NCI-H2227 treated with DMSO at 0.1 percent for 48 hours (cell line): Measurements from ENCODE around the gene SUFU.
A peak's percentile ranks its signal among the peaks of the same experiment; 100 is the strongest.

ENCODE experiments used
- DNase-seq: peaks from one replicate; lab custom pipeline; 2025; lab: John Stamatoyannopoulos, UW

The SUFU gene

GRCh38 chr10:102674566-102674965 lies 170.8 kb downstream of the SUFU start:
- no peak for DNase-seq

DNA sequence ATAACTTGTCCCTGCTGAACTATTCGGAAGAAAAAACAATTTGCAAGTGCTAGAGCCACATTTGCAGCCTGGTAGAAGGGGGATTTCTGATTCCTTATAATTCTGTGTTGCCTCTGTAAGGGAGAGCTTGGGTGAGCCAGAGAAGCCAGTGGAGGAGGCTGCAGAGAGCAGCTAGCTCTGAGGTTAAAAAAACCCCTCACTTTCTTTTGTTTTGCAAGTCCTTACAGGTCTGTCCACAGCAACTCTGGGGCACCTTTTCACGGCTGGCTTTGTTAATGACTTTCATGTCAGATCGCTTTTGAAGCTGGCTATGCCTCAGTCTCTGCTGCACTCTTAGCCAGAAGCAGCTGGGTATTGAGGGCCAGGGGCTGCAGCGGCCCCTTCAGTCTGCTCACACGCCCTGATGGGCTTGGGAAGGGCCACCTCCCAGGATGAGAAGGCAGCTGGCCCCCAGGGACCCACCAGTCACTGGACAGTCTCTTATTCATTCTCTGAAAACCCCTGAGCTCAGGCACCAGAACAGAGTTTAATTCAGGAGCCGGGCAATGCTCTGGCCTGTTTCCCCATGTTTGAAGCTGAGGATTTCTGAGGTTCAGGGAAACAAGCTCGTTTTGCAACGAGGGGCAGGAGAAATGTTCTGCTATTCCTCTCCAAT lies 171.4 kb downstream of the SUFU start:
- no peak for DNase-seq

DNA sequence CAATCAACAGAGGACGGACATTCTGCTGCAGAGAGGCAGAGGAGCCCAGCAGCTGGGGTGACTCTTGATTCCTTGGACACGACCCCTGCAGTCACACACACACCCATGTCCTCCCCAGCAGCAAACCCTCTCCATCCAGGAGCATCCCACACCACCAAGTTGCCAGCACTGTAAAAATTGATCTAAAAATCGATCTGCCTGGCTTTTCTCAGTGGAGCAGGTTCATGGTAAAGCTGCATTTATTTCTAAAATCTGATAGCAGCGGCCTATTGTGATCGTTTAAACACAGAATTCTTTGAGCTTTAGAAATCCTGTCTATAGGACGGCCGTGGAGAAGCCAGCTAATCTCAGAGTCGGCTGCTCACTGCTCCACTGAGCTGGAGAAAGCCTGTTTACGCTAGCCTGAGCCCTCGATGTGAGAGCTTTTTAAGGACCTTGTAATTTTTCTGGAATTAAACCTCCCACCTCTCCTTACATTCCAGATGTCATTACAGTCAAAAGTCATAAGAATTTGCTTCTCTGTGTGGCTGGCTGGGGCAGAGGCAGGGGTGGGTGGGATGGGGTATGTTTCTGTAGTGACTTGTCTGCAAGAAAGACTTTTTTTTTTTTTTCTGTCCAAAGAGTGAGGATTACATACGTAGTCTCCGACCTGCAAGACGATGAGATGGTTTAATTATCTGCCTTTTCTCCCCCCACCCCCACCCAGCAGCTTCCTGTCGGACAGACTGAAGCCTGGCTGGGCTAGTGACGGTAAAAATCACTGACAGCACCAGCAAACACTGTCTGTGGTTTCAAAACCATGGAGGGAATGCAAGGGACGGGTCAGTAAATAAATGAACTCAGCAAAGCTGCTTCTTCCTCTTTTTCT lies 172.1 kb downstream of the SUFU start:
- DNase-seq: peak; percentile 30

- DNase-seq: no peak
Observed at GRCh38 chr10:102676534-102677315, 173.0 kb downstream of the SUFU start.

DNA sequence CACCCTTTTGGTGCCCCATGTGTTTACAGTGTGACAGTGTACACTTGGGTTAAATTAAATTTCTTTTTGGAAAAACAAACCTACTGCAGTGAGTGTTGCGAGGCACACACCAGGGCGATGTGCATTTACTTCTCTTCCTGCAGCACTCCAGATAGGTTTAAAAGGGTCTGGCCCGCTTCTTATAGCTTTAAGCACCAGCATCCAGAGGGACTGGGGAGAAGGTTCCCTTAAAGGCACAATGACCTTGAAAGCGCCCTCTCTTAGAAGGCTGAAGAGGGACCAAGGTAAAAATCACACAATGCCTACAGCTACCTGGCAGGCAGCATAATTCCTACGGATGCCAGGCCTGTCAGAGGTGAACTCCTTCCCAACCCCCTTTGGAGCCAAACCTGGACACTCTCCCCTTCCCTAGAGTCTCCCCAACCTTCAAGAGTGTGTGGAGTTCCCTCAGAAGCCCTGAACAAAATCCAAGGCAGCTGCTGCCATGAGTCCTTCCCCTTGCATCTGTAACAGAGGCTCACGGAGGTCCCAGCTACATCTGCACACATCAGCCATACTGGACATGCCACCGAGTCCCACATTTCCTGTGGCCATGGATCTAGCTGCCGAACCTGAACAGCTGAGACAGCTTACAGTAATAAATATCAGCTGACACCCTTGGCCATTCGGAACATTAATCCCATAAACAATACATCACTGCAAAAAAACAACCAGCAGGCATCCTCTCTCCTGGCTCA lies 173.7 kb downstream of the SUFU start:
- no peak for DNase-seq

GRCh38 chr10:102678068-102678400 lies 174.3 kb downstream of the SUFU start:
- DNase-seq: no peak

DNA sequence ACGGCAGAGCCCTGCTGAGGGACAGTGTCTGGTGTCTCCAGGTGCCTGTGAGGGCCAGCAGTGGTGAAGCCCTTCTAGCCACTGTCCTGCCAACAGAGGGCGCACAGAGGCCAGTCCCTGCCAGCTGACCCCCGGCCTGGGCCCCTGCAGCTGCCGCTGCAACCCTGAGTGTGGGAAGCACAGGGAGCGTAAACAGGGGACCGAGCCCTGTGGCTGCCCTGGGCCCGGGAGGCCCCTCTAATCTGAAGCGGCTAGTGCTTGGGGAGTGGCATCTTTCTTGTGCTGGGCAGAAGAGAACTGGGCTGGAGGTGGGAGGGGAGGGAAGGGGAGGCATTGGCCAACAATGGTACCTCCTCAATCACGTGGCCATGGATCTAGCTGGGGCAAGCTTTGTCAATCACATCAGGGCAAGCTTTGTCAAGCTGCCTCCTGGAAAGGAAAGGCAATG lies 175.1 kb downstream of the SUFU start:
- peak; percentile 53 for DNase-seq

GRCh38 chr10:102679596-102679995 lies 175.8 kb downstream of the SUFU start:
- DNase-seq: no peak

GRCh38 chr10:102681696-102682095 lies 177.9 kb downstream of the SUFU start:
- no peak for DNase-seq

GRCh38 chr10:102682416-102682815 lies 178.6 kb downstream of the SUFU start:
- DNase-seq: no peak

DNA sequence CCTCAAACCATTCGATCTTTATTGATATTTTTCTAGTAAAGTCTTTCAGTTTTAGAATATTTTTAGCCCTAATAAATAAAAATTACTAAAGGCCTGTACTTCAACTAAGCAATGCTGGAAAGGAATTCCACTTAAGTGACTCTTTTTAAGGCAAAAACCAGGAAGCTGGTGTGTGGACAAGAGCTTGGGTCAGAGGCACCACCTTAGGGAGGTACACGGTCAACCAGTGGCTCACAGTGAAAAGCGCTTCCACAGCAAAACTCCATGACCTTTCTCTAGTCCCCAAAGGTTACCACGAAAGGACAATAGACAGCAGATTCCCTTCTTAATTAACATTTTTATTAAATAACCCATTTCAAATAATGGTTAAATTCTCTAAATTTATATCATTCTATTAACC lies 179.2 kb downstream of the SUFU start:
- DNase-seq: no peak
